ENCODE results near the gene ST3GAL3. TPM values are rescaled to one million over a fixed set of nuclear protein-coding genes. Genes with fewer than 3 reads are reported as not detected.

Gene ST3GAL3
- total and polyA plus RNA-seq, 2 of the 13 experiments (the other 11 are each of a cell fraction or from before 2014, with no cell fraction given), result 5.1 to 8.1 TPM

DNA sequence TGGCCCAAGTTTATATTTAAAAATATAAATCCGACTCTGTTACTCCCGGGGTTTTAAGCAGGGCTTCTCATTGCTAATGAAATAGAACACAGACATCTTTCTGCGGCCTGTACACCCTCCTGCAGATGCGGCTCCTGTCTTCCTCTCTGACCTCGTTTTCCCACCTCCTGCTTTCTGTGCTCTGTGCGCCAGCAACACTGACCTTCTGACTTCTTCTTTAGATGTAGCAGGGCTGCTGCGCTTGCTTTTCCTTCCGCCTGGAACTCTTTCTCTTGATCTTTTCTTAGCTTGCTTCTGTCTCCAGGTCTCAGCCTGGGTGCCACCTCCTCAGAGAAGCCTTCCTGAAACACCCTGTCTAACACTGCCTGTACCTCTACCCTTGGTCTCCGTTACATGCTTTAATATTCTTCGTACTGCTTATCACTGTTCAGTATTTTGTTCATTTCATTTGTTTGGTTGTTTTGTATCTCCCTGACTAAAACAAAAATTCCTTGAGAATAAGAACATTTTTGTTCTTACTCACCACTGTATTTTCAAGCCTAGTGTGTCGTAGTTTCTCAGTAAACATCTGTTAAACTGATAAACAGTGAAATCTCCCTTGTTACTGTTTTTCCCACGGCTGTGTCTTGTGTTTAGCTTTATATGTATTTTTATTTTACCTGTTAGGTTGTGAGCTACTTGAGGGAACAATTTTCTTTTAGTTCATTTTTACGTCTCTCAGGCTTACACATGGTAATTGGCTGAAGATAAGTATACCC is 79.0 kb downstream of the ST3GAL3 start (continued):
- TF ChIP-seq, protein P1, sequence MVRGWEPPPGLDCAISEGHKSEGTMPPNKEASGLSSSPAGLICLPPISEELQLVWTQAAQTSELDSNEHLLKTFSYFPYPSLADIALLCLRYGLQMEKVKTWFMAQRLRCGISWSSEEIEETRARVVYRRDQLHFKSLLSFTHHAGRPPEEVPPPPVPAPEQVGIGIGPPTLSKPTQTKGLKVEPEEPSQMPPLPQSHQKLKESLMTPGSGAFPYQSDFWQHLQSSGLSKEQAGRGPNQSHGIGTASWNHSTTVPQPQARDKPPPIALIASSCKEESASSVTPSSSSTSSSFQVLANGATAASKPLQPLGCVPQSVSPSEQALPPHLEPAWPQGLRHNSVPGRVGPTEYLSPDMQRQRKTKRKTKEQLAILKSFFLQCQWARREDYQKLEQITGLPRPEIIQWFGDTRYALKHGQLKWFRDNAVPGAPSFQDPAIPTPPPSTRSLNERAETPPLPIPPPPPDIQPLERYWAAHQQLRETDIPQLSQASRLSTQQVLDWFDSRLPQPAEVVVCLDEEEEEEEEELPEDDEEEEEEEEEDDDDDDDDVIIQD (CRISPR knock-in tag; IDR thresholded peaks at IDR 0.05; ENCODE audit: low read depth), result no peak
- TF ChIP-seq ZC3H13 (CRISPR knock-in tag; IDR thresholded peaks at IDR 0.05), result no peak
- no peak for TF ChIP-seq ZNF589 (CRISPR knock-in tag; conservative IDR thresholded peaks at IDR 0.05)
- no peak for TF ChIP-seq RXRB (CRISPR knock-in tag; IDR thresholded peaks at IDR 0.05; ENCODE audit: borderline replicate concordance)
- TF ChIP-seq HDAC6 (IDR thresholded peaks at IDR 0.05; ENCODE audit: low read depth, low read length), result no peak
- no peak for TF ChIP-seq ZNF576 (CRISPR knock-in tag; IDR thresholded peaks at IDR 0.05)
- TF ChIP-seq PCBP2 (optimal IDR thresholded peaks at IDR 0.05; ENCODE audit: low read depth, low read length, poor library complexity, severe bottlenecking), result no peak
- no peak for TF ChIP-seq ZBTB7A (CRISPR knock-in tag; IDR thresholded peaks at IDR 0.05)

DNA sequence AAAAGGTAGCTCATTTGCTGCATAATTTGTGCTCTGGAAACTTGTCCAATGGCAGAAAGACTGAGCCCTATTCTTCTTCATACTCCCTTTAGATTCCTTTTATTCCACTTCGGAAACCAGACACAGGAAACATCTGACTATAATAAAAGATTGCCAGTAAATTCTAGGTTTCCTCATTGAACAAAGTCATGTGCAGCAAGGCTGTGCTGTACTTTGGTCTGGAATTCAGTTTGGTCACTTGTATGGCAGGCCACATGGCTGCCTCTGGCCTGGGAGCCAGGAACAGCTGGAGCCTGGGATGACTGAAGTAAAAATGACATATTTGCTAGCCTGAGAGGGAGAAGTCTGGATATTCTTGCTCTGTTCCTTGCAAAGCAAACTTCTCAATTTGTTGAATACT is 79.6 kb downstream of the ST3GAL3 start:
- in situ Hi-C loops (cut with HindIII; ENCODE audit: extremely low pct_ligation_motif_present, low pct_unique_long_range_greater_than_20kb), result no loop called here
- H3K36me3 ChIP-seq (replicated peaks in 1 of 2; ENCODE audit: control insufficient read depth in 1 of 2, insufficient read depth in 2 of 2, low read length in 2 of 2), result no peaks in the 10 kb centered on the region
- ATAC-seq (peak; percentile 89), DNase-seq (ENCODE audit: low spot score) (peak; percentile 64), FAIRE-seq (peak; percentile 77)
- H3K4me2 ChIP-seq (ENCODE audit: low read depth, low read length), result peak overlapping the region; percentile 23
- no peaks in the 10 kb centered on the region for H3K9me3 ChIP-seq (ENCODE audit: low read length)
- ChIA-PET CTCF (ENCODE audit: low intra/inter-chr PET ratio, low total read pairs) (no interaction called here), POLR2A (no interaction called here)
- WGBS (ENCODE audit: low lambda C conversion rate), result 56% methylated on average over 1 of the region's 1 CpG
- no peaks in the 10 kb centered on the region for H3K79me2 ChIP-seq (ENCODE audit: insufficient read depth, low read length)
- no peak overlapping the region for H3K4me3 ChIP-seq (replicated peaks in 1 of 3; ENCODE audit: insufficient read depth in 1 of 3, low read depth in 2 of 3, low read length in 3 of 3)
- intact Hi-C loops (cut with micrococcal nuclease; ENCODE audit: unreplicated experiment), result no loop called here
- BruUV-seq (replicated peaks), result no TSS peak
- no peak overlapping the region for H2AFZ ChIP-seq (ENCODE audit: low read length)
- H3K4me1 ChIP-seq (ENCODE audit: insufficient read depth, low read length), result peaks cover 26% of the 10 kb centered on the region
- no peaks in the 10 kb centered on the region for H3K27me3 ChIP-seq (ENCODE audit: control insufficient read depth in 1 of 2, insufficient read depth in 2 of 2, low read length in 2 of 2)
- no peak overlapping the region for H3K27ac ChIP-seq (ENCODE audit: extremely low read length, insufficient read depth, low read length)
- H4K20me1 ChIP-seq (ENCODE audit: insufficient read depth, low read length), result no peaks in the 10 kb centered on the region
- no peak overlapping the region for H3K9ac ChIP-seq (ENCODE audit: insufficient read depth, low read depth, low read length)
- TF ChIP-seq HMGA1 (CRISPR knock-in tag; conservative IDR thresholded peaks at IDR 0.05) (no peak), ATF1 (CRISPR knock-in tag; IDR thresholded peaks at IDR 0.05) (no peak), SOX13 (IDR thresholded peaks at IDR 0.05) (no peak), SOX13 (CRISPR knock-in tag; conservative IDR thresholded peaks at IDR 0.05 in 1 of 2, IDR thresholded peaks at IDR 0.05 in 1 of 2) (peak in 1 of 2 experiments; percentile 30; a peak in 1 of 4 replicates), TEAD3 (CRISPR knock-in tag; optimal IDR thresholded peaks at IDR 0.05; ENCODE audit: borderline replicate concordance) (peak; percentile 78), HNF4G (IDR thresholded peaks at IDR 0.05; ENCODE audit: borderline replicate concordance, low read depth, low read length) (peak; percentile 34; the same call in 1 of the 2 replicates), HNF4G (CRISPR knock-in tag; IDR thresholded peaks at IDR 0.05; ENCODE audit: borderline replicate concordance, low read depth) (no peak), ZNF101 (CRISPR knock-in tag; IDR thresholded peaks at IDR 0.05; ENCODE audit: borderline replicate concordance, low read depth) (no peak), ZFY (CRISPR knock-in tag; IDR thresholded peaks at IDR 0.05) (peak; percentile 27; the same call in 1 of the 2 replicates), ZNF331 (CRISPR knock-in tag; IDR thresholded peaks at IDR 0.05) (peak; percentile 31; the same call in 1 of the 2 replicates)
- TF ChIP-seq, protein P2, sequence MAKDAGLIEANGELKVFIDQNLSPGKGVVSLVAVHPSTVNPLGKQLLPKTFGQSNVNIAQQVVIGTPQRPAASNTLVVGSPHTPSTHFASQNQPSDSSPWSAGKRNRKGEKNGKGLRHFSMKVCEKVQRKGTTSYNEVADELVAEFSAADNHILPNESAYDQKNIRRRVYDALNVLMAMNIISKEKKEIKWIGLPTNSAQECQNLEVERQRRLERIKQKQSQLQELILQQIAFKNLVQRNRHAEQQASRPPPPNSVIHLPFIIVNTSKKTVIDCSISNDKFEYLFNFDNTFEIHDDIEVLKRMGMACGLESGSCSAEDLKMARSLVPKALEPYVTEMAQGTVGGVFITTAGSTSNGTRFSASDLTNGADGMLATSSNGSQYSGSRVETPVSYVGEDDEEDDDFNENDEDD (CRISPR knock-in tag; IDR thresholded peaks at IDR 0.05; ENCODE audit: borderline replicate concordance), result peak; percentile 55; the same call in 1 of the 2 replicates
- TF ChIP-seq, protein P3, sequence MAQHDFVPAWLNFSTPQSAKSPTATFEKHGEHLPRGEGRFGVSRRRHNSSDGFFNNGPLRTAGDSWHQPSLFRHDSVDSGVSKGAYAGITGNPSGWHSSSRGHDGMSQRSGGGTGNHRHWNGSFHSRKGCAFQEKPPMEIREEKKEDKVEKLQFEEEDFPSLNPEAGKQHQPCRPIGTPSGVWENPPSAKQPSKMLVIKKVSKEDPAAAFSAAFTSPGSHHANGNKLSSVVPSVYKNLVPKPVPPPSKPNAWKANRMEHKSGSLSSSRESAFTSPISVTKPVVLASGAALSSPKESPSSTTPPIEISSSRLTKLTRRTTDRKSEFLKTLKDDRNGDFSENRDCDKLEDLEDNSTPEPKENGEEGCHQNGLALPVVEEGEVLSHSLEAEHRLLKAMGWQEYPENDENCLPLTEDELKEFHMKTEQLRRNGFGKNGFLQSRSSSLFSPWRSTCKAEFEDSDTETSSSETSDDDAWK (CRISPR knock-in tag; IDR thresholded peaks at IDR 0.05), result no peak

Measured in HepG2 (cell line).